HTR-8/SVneo (cell line): ENCODE measurements around the gene MVK.
A peak's percentile ranks its signal among the peaks of the same experiment; 100 is the strongest.

ENCODE experiments used
- DNase-seq: peaks from one replicate; pipeline ENCODE4 v3.0.0; 2011; ENCODE audit warnings: low spot score, mixed read lengths; ENCODE audit not compliant: insufficient read length
- FAIRE-seq: peaks from 2 replicates; lab custom pipeline; 2011; peaks lifted over from hg19 to GRCh38; lab: Jason Lieb, UNC

Gene MVK

GRCh38 chr12:109621211-109621694 is 47.7 kb downstream of the MVK start:
- FAIRE-seq (no peak), DNase-seq (no peak)

GRCh38 chr12:109621901-109622364 is 48.3 kb downstream of the MVK start:
- DNase-seq: no peak

GRCh38 chr12:109624467-109624866 is 50.9 kb downstream of the MVK start:
- DNase-seq (no peak), FAIRE-seq (peak; percentile 80)

More at GRCh38 chr12:109621901-109622364, 48.3 kb downstream of the MVK start:
- no peak for FAIRE-seq

- FAIRE-seq: peak; percentile 38
Measured at GRCh38 chr12:109625131-109625559, 51.6 kb downstream of the MVK start.

GRCh38 chr12:109625749-109626377 is 52.3 kb downstream of the MVK start:
- no peak for DNase-seq
- no peak for FAIRE-seq

More at GRCh38 chr12:109625131-109625559, 51.6 kb downstream of the MVK start:
- DNase-seq: peak; percentile 54

- FAIRE-seq (no peak), DNase-seq (no peak)
Measured at GRCh38 chr12:109626378-109627115, 53.0 kb downstream of the MVK start.

GRCh38 chr12:109627633-109628032 is 54.0 kb downstream of the MVK start:
- DNase-seq (no peak), FAIRE-seq (no peak)

GRCh38 chr12:109630107-109630506 is 56.5 kb downstream of the MVK start:
- no peak for FAIRE-seq
- DNase-seq: no peak

GRCh38 chr12:109630815-109631214 is 57.2 kb downstream of the MVK start:
- FAIRE-seq (no peak), DNase-seq (no peak)

- DNase-seq (no peak), FAIRE-seq (no peak)
Measured at GRCh38 chr12:109631302-109631701, 57.7 kb downstream of the MVK start.

- DNase-seq: no peak
- FAIRE-seq: no peak
Measured at GRCh38 chr12:109631751-109632150, 58.2 kb downstream of the MVK start.

- FAIRE-seq: no peak
- DNase-seq: no peak
Measured at GRCh38 chr12:109632342-109632741, 58.7 kb downstream of the MVK start.

- DNase-seq (no peak), FAIRE-seq (no peak)
Measured at GRCh38 chr12:109635717-109636116, 62.1 kb downstream of the MVK start.

- no peak for FAIRE-seq
- DNase-seq: no peak
Measured at GRCh38 chr12:109637348-109637747, 63.8 kb downstream of the MVK start.

GRCh38 chr12:109637996-109638395 is 64.4 kb downstream of the MVK start:
- no peak for DNase-seq
- no peak for FAIRE-seq

GRCh38 chr12:109638735-109639134 is 65.1 kb downstream of the MVK start:
- no peak for DNase-seq
- no peak for FAIRE-seq

GRCh38 chr12:109639151-109639872 is 65.7 kb downstream of the MVK start:
- no peak for FAIRE-seq

GRCh38 chr12:109640961-109641360 is 67.4 kb downstream of the MVK start:
- DNase-seq (no peak), FAIRE-seq (no peak)

More at GRCh38 chr12:109639151-109639872, 65.7 kb downstream of the MVK start:
- DNase-seq: no peak

- DNase-seq (no peak), FAIRE-seq (no peak)
Measured at GRCh38 chr12:109641422-109641821, 67.8 kb downstream of the MVK start.

- FAIRE-seq (no peak), DNase-seq (no peak)
Measured at GRCh38 chr12:109642506-109643132, 69.0 kb downstream of the MVK start.
